Panc1 (cell line): Measurements from ENCODE around the gene GGA2. TPM values are rescaled to one million over a fixed set of nuclear protein-coding genes. Genes with fewer than 3 reads are reported as not detected.

Experiments used
- ATAC-seq: fragments of 200-7000 bp; cut with Tn5 transposase; 2 replicates; pipeline ENCODE4 v1.9.1; 2020; ENCODE audit warnings: mild to moderate bottlenecking, moderate library complexity
- BruUV-seq: library from RNA; stranded (reverse); fragments of 400-500 nt; replicated peaks from 2 replicates; lab custom pipeline; 2021; lab: Mats Ljungman, UMichigan
- CTCF ChIA-PET: fragments of 300-600 bp; sonication (Branson Sonifier 250); formaldehyde crosslinking; loops from one replicate; lab custom pipeline; 2022; ENCODE audit warnings: antibody characterized with exemption; lab: Charles Lee
- POLR2A ChIA-PET: fragments of 300-600 bp; sonication (Branson Sonifier 250); formaldehyde crosslinking; loops from one replicate; lab custom pipeline; 2022; ENCODE audit warnings: antibody characterized with exemption; lab: Charles Lee
- DNase-seq: peaks from one replicate; pipeline ENCODE4 v3.0.0-alpha.2; 2010; ENCODE audit warnings: low read depth, low spot score
- H3K27ac ChIP-seq: 2 replicates; pipeline ENCODE4 v1.5.1; 2011; ENCODE audit warnings: mild to moderate bottlenecking, low read length, inconsistent platforms
- H3K27me3 ChIP-seq: fragments of 200-500 bp; sonication (Bioruptor generic); 2 replicates; pipeline ENCODE4 v1.6.0; 2014; ENCODE audit warnings: low read length, inconsistent platforms; ENCODE audit not compliant: control insufficient read depth, insufficient read depth
- H3K36me3 ChIP-seq: fragments of 200-500 bp; sonication (Bioruptor generic); 2 replicates; pipeline ENCODE4 v1.5.1; 2014; ENCODE audit warnings: inconsistent platforms, mild to moderate bottlenecking, low read length, moderate library complexity; ENCODE audit not compliant: control insufficient read depth, insufficient read depth
- H3K4me1 ChIP-seq: 2 replicates; pipeline ENCODE4 v1.5.1; 2011; ENCODE audit warnings: inconsistent platforms, mild to moderate bottlenecking, low read length, moderate library complexity; ENCODE audit not compliant: control insufficient read depth, insufficient read depth
- H3K4me3 ChIP-seq, 2 experiments: 2 replicates each; pipeline ENCODE4 v1.5.1; 2011 to 2012; ENCODE audit warnings: low read depth in 2 of 2, low read length in 2 of 2, mild to moderate bottlenecking in 2 of 2, inconsistent platforms in 1 of 2, moderate library complexity in 1 of 2
- H3K9me3 ChIP-seq: fragments of 200-500 bp; sonication (Bioruptor generic); 2 replicates; pipeline ENCODE4 v1.5.1; 2014; ENCODE audit warnings: low read depth, mild to moderate bottlenecking, inconsistent platforms, low read length, moderate library complexity; ENCODE audit not compliant: control insufficient read depth, insufficient read depth
- CTCF ChIP-seq: fragments of 450-650 bp; IDR thresholded peaks from 2 replicates; pipeline ENCODE4 v1.5.1; 2017; ENCODE audit warnings: mild to moderate bottlenecking
- POLR2AphosphoS5 ChIP-seq: IDR thresholded peaks from 2 replicates; pipeline ENCODE4 v1.6.1; 2012; ENCODE audit warnings: mild to moderate bottlenecking, low read depth, low read length, moderate library complexity
- REST ChIP-seq, 2 experiments: IDR thresholded peaks; 2 replicates each; pipeline ENCODE4 v1.6.1; 2011 to 2012; ENCODE audit warnings: low read depth in 2 of 2, control low read depth in 1 of 2, low read length in 1 of 2, mild to moderate bottlenecking in 1 of 2, moderate library complexity in 1 of 2; ENCODE audit not compliant: insufficient read depth in 1 of 2
- SIN3A ChIP-seq: IDR thresholded peaks from 2 replicates; pipeline ENCODE4 v1.6.1; 2012; ENCODE audit warnings: low read depth, mild to moderate bottlenecking, low read length, moderate library complexity, borderline replicate concordance; ENCODE audit not compliant: insufficient read depth
- TCF7L2 ChIP-seq: IDR thresholded peaks from 2 replicates; pipeline ENCODE4 v1.6.1; 2011; ENCODE audit warnings: mild to moderate bottlenecking, low read depth, low read length, inconsistent platforms
- in situ Hi-C: cut with HindIII; loops from 2 replicates; pipeline ENCODE4 v1.10.0; 2016; ENCODE audit warnings: low sequenced_read_pairs, low pct_unique_long_range_greater_than_20kb
- intact Hi-C: fragments of 100-400 bp; cut with micrococcal nuclease; formaldehyde crosslinking; loops from one replicate; pipeline ENCODE4 v1.10.0; 2022; ENCODE audit not compliant: unreplicated experiment
- total RNA-seq: library from RNA; stranded (reverse); gene quantifications from one replicate; pipeline ENCODE4 v1.2.1, GENCODE V29; 2021; ENCODE audit not compliant: unreplicated experiment

Gene GGA2
- total RNA-seq, 1 experiment from 2014 or later, result 100 TPM

GRCh38 chr16:23538919-23539278 lies 28.6 kb upstream of the GGA2 start:
- ATAC-seq, result no peak
- in situ Hi-C loops (no loop called here), intact Hi-C loops (no loop called here)
- DNase-seq, result no peak
- H3K36me3 ChIP-seq, result peaks cover 8% of the 10 kb centered on the region
- ChIA-PET CTCF (no interaction called here), POLR2A (interaction anchor here (0.6 to 0.7 kb wide), 2 partner anchors 35 to 1191 kb away, joined by 12 read pairs; no protein-coding TSS in a partner anchor)
- no TSS peak for BruUV-seq
- no peak for TF ChIP-seq CTCF
- TF ChIP-seq REST (IDR thresholded peaks at IDR 0.05; ENCODE audit: insufficient read depth in 1 of 2, low read depth in 2 of 2, low read length in 1 of 2), result no peak
- no peak for TF ChIP-seq POLR2AphosphoS5
- no peak for TF ChIP-seq SIN3A
- TF ChIP-seq TCF7L2, result no peak
- no peaks in the 10 kb centered on the region for H3K4me1 ChIP-seq
- no peak overlapping the region for H3K4me3 ChIP-seq
- H3K27ac ChIP-seq, result no peak overlapping the region
- no peaks in the 10 kb centered on the region for H3K27me3 ChIP-seq
- no peaks in the 10 kb centered on the region for H3K9me3 ChIP-seq

GRCh38 chr16:23537390-23537789 lies 27.1 kb upstream of the GGA2 start:
- intact Hi-C loops (no loop called here), in situ Hi-C loops (no loop called here)
- ATAC-seq (no peak), DNase-seq (no peak)
- Histone ChIP-seq H3K9me3 (no peaks in the 10 kb centered on the region), H3K36me3 (peaks cover 12% of the 10 kb centered on the region), H3K4me1 (no peaks in the 10 kb centered on the region), H3K27ac (no peak overlapping the region), H3K4me3 (no peak overlapping the region), H3K27me3 (no peaks in the 10 kb centered on the region)
- ChIA-PET CTCF (no interaction called here), POLR2A (no interaction called here)
- no TSS peak for BruUV-seq
- TF ChIP-seq SIN3A (no peak), TCF7L2 (no peak), REST (IDR thresholded peaks at IDR 0.05; ENCODE audit: insufficient read depth in 1 of 2, low read depth in 2 of 2, low read length in 1 of 2) (no peak), POLR2AphosphoS5 (no peak), CTCF (no peak)
